PC-9 (cell line): ENCODE measurements around the gene SRSF3.

ENCODE experiments used
- CTCF ChIP-seq: fragments of 200-600 bp; sonication (generic); conservative IDR thresholded peaks from 2 replicates; pipeline ENCODE4 v1.6.1; 2017; ENCODE audit warnings: mixed run types, antibody characterized with exemption, mild to moderate bottlenecking, moderate library complexity
- EZH2 ChIP-seq: fragments of 200-600 bp; sonication (generic); IDR thresholded peaks from 2 replicates; pipeline ENCODE4 v1.8.0; 2017; ENCODE audit warnings: antibody characterized with exemption, low read depth

GRCh38 chr6:36623547-36624459, 29.6 kb downstream of the SRSF3 start:
- peak; percentile 96 for TF ChIP-seq CTCF
- TF ChIP-seq EZH2: no peak
